ENCODE measurements around the gene ANAPC4.

GRCh38 chr4:25330335-25330734, 46.7 kb upstream of the ANAPC4 start:
- no peak for TF ChIP-seq CTCF (IDR thresholded peaks at IDR 0.05)
- no peak for TF ChIP-seq POLR2A (IDR thresholded peaks at IDR 0.05; ENCODE audit: low read depth)
- TF ChIP-seq POLR2AphosphoS5 (IDR thresholded peaks at IDR 0.05), result no peak
